Measurements from ENCODE around the gene TPM2.

The TPM2 gene

GRCh38 chr9:35717132-35717870 is 27.6 kb upstream of the TPM2 start:
- DNase-seq, result no peak

- DNase-seq, result no peak
Measured at GRCh38 chr9:35716230-35716629, 26.5 kb upstream of the TPM2 start.

- no peak for DNase-seq
Measured at GRCh38 chr9:35714579-35715252, 25.0 kb upstream of the TPM2 start.

- DNase-seq, result no peak
Measured at GRCh38 chr9:35714123-35714522, 24.4 kb upstream of the TPM2 start.

- DNase-seq, result no peak
Measured at GRCh38 chr9:35713578-35713977, 23.9 kb upstream of the TPM2 start.

GRCh38 chr9:35712762-35713400 is 23.2 kb upstream of the TPM2 start:
- DNase-seq, result no peak

GRCh38 chr9:35711501-35712428 is 22.0 kb upstream of the TPM2 start:
- DNase-seq, result no peak

- no peak for DNase-seq
Measured at GRCh38 chr9:35710818-35711500, 21.2 kb upstream of the TPM2 start.

- no peak for DNase-seq
Measured at GRCh38 chr9:35708146-35708545, 18.4 kb upstream of the TPM2 start.

- DNase-seq, result no peak
Measured at GRCh38 chr9:35706951-35707350, 17.2 kb upstream of the TPM2 start.

- DNase-seq, result no peak
Measured at GRCh38 chr9:35705836-35706430, 16.2 kb upstream of the TPM2 start.

GRCh38 chr9:35705372-35705771 is 15.6 kb upstream of the TPM2 start:
- DNase-seq, result no peak

GRCh38 chr9:35703906-35704672 is 14.4 kb upstream of the TPM2 start:
- DNase-seq, result no peak

GRCh38 chr9:35702696-35703095 is 13.0 kb upstream of the TPM2 start:
- no peak for DNase-seq

GRCh38 chr9:35700942-35701341 is 11.2 kb upstream of the TPM2 start:
- DNase-seq, result no peak

- no peak for DNase-seq
Measured at GRCh38 chr9:35700031-35700430, 10.3 kb upstream of the TPM2 start.

GRCh38 chr9:35698231-35698630 is 8.5 kb upstream of the TPM2 start:
- DNase-seq, result no peak

- DNase-seq, result no peak
Measured at GRCh38 chr9:35697486-35697885, 7.8 kb upstream of the TPM2 start.

- DNase-seq, result peak; percentile 17
Measured at GRCh38 chr9:35696520-35697215, 6.9 kb upstream of the TPM2 start.

- DNase-seq, result no peak
Measured at GRCh38 chr9:35695943-35696401, 6.2 kb upstream of the TPM2 start.

Measured in DMS153 (cell line).